Neutrophil (primary cell): ENCODE measurements around the gene KDM4B.

Experiments
- H3K27ac ChIP-seq: fragments of 200-600 bp; sonication (generic); 2 replicates; pipeline ENCODE4 v1.5.1; 2016; ENCODE audit warnings: mild to moderate bottlenecking, moderate library complexity
- H3K27me3 ChIP-seq: fragments of 200-600 bp; sonication (generic); 2 replicates; pipeline ENCODE4 v1.6.0; 2016; ENCODE audit warnings: mild to moderate bottlenecking
- H3K36me3 ChIP-seq: fragments of 200-600 bp; sonication (generic); 2 replicates; pipeline ENCODE4 v1.5.1; 2017
- H3K4me1 ChIP-seq, 2 experiments: fragments of 200-600 bp in 1 of 2; sonication (generic) in 1 of 2; 1 replicate in 1 of 2; 2 replicates in 1 of 2; pipeline versions ENCODE4 v1.5.1 to v1.6.1; 2013 to 2016; ENCODE audit warnings: low read depth in 1 of 2, low read length in 1 of 2, mild to moderate bottlenecking in 1 of 2, moderate library complexity in 1 of 2; ENCODE audit not compliant: control insufficient read depth in 1 of 2, insufficient read depth in 1 of 2
- H3K4me3 ChIP-seq, 2 experiments: fragments of 200-600 bp in 1 of 2; sonication (generic) in 1 of 2; 1 replicate in 1 of 2; 2 replicates in 1 of 2; pipeline ENCODE4 v1.5.1; 2013 to 2016; ENCODE audit warnings: low read depth in 1 of 2, low read length in 1 of 2, mild to moderate bottlenecking in 1 of 2, moderate library complexity in 1 of 2
- H3K9me3 ChIP-seq: fragments of 200-600 bp; sonication (generic); 2 replicates; pipeline ENCODE4 v1.5.1; 2016
- CTCF ChIP-seq: fragments of 200-600 bp; sonication (generic); IDR thresholded peaks from 2 replicates; pipeline ENCODE4 v1.5.1; 2016; ENCODE audit warnings: antibody characterized with exemption

The KDM4B gene

GRCh38 chr19:5171711-5172110 lies 202.8 kb downstream of the KDM4B start:
- no peak for TF ChIP-seq CTCF
- Histone ChIP-seq H3K4me3 (no peak overlapping the region), H3K36me3 (no peaks in the 10 kb centered on the region), H3K9me3 (no peaks in the 10 kb centered on the region), H3K27ac (no peak overlapping the region), H3K4me1 (peaks cover 0 to under 1% of the 10 kb centered on the region in 2 experiments), H3K27me3 (peaks cover 10% of the 10 kb centered on the region)

GRCh38 chr19:5172859-5173630 lies 204.1 kb downstream of the KDM4B start:
- TF ChIP-seq CTCF, result no peak
- H3K27ac ChIP-seq, result no peak overlapping the region
- H3K9me3 ChIP-seq, result no peaks in the 10 kb centered on the region
- no peaks in the 10 kb centered on the region for H3K36me3 ChIP-seq
- H3K4me3 ChIP-seq, result no peak overlapping the region
- H3K27me3 ChIP-seq, result peaks cover 6% of the 10 kb centered on the region
- peaks cover 3 to 6% of the 10 kb centered on the region in 2 experiments for H3K4me1 ChIP-seq

GRCh38 chr19:5173993-5174392 lies 205.1 kb downstream of the KDM4B start:
- H3K9me3 ChIP-seq, result no peaks in the 10 kb centered on the region
- H3K27ac ChIP-seq, result no peak overlapping the region
- H3K36me3 ChIP-seq, result no peaks in the 10 kb centered on the region
- H3K4me3 ChIP-seq, result no peak overlapping the region
- peaks cover 6% of the 10 kb centered on the region for H3K27me3 ChIP-seq
- H3K4me1 ChIP-seq, result peaks cover 3 to 6% of the 10 kb centered on the region in 2 experiments
- TF ChIP-seq CTCF, result no peak

DNA sequence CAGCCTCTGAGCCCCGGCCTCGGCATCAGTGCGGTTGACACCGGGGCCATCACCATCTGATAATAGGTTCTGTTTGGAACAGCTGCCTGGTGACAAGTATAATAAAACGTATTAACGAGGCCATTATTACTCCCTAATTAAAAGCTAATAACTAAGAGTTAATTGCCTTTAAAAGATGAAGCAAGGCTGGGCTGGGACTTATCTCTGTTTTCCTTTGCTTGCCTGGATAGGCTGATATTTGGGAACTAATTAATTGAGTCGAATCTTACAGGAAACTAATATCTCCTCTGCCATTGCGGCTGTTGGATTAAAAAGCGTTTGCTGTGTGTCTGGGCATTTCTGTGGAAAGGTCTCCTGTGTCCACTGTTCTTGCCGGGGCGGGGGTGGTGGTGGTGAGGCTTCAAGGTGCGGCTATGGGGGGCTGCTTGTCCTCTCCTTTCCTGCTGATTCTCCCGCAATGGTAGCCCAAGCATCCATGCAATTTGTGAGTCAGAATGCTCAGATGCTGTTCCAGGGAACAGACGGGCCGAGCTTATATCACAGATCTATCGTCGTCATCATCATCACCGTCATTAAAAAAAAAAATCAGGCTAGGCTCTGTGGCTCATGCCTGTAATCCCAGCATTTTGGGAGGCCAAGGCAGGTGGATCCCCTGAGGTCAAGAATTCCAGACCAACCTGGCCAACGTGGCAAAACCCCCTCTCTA lies 209.0 kb downstream of the KDM4B start:
- no peak overlapping the region for H3K27ac ChIP-seq
- TF ChIP-seq CTCF, result no peak
- no peaks in the 10 kb centered on the region for H3K36me3 ChIP-seq
- peaks cover 3 to 6% of the 10 kb centered on the region in 2 experiments for H3K4me1 ChIP-seq
- H3K9me3 ChIP-seq, result no peaks in the 10 kb centered on the region
- peaks cover 6% of the 10 kb centered on the region for H3K27me3 ChIP-seq
- H3K4me3 ChIP-seq, result no peak overlapping the region

DNA sequence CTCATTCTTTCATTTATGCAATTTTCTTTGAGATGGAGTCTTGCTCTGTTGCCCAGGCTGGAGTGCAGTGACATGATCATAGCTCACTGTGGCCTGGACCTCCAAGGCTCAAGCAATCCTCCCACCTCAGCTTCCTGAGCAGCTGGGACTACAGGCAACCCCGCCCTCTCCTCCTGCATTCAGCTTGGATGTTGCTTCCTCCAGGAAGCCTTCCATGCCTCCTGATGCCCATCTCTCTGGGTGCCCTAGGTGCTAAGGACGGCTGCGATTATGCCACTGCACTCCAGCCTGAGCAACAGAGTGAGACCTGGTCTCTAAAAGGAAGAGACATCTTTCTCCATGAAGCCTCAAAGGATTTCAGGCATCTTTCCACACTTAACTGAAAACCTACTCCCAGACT lies 209.9 kb downstream of the KDM4B start:
- H3K36me3 ChIP-seq, result no peaks in the 10 kb centered on the region
- H3K9me3 ChIP-seq, result no peaks in the 10 kb centered on the region
- no peak for TF ChIP-seq CTCF
- H3K27me3 ChIP-seq, result peaks cover 8% of the 10 kb centered on the region
- H3K4me1 ChIP-seq, result peaks cover 3 to 6% of the 10 kb centered on the region in 2 experiments
- H3K27ac ChIP-seq, result no peak overlapping the region
- H3K4me3 ChIP-seq, result no peak overlapping the region
